ENCODE measurements around the gene GRWD1. TPM values are rescaled to one million over a fixed set of nuclear protein-coding genes. Genes with fewer than 3 reads are reported as not detected.

Gene GRWD1
- total RNA-seq, 4 donors from 2014 or later, result 33.0 to 43.9 (median 34.6) TPM

DNA sequence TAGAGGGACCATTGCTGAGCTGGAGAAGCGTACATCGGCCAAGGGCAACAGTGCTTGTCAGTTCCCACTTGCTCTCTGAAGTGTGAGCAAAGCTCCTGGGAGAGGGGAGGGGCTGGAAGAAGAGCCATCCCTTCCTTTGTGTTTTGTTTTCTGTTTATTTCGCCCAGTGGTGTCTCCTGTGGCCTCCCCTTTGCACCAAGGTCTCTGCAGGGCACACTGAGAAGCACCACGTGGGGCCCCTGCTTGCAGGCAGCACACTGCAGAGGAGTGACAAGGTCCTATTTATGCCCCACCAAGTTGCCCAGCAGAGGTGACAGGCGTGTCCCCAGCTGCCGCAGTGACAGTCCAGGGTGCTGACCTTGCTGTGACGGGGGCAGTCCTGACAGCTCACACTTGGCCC is 28.4 kb upstream of the GRWD1 start:
- no peaks in the 10 kb centered on the region for H3K36me3 ChIP-seq
- peaks cover 0 to 43% (median 2%) of the 10 kb centered on the region in 4 donors for H3K27me3 ChIP-seq
- no peaks in the 10 kb centered on the region for H3K9me3 ChIP-seq
- no peak overlapping the region for H3K27ac ChIP-seq
- no peak for DNase-seq
- H3K4me3 ChIP-seq, result no peak overlapping the region
- WGBS, 2 donors, result 71 to 77% methylated on average over 5 of the region's 7 CpGs
- intact Hi-C loops (cut with DNase I), result no loop called here
- H3K4me1 ChIP-seq, result peaks cover 14 to 34% (median 17%) of the 10 kb centered on the region in 3 donors
- TF ChIP-seq POLR2A (IDR thresholded peaks at IDR 0.05), result no peak
- TF ChIP-seq, protein P1, sequence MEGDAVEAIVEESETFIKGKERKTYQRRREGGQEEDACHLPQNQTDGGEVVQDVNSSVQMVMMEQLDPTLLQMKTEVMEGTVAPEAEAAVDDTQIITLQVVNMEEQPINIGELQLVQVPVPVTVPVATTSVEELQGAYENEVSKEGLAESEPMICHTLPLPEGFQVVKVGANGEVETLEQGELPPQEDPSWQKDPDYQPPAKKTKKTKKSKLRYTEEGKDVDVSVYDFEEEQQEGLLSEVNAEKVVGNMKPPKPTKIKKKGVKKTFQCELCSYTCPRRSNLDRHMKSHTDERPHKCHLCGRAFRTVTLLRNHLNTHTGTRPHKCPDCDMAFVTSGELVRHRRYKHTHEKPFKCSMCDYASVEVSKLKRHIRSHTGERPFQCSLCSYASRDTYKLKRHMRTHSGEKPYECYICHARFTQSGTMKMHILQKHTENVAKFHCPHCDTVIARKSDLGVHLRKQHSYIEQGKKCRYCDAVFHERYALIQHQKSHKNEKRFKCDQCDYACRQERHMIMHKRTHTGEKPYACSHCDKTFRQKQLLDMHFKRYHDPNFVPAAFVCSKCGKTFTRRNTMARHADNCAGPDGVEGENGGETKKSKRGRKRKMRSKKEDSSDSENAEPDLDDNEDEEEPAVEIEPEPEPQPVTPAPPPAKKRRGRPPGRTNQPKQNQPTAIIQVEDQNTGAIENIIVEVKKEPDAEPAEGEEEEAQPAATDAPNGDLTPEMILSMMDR (IDR thresholded peaks at IDR 0.05), result no peak

DNA sequence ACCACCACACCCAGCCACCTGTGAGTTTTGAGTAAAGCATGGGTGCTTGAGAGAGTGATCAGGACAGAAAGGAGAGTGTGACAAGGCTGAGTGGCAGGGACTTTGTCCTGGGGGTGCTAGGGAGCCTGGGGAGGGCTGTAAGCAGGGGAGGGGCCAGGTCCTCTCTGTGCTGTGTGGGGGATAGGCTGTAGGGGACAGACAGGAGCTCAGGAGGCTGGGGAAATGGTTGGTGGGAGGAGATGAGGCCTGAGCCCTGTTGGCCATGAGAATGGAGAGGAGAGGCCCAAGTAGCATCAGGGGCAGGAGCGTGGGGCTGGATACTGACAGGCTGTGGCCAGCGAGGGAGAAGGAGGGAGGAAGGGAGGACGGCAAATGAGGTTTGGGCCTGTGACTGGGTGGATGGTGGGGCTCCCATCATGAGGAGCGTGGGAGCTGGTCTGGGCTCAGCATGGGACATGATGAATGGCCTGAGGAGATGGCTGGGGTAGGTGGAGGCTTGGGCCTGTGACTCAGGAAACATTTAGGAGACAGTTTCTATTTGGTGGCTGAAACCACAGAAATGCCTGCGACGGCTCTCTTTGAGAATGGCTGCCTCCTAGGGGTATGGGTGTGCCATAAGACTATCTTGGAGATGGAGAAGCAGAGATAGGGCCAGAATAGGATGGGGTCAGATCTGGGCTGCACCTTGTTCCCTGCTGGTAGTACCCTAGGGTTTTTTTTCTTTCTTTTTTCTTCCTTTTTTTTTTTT is 27.3 kb upstream of the GRWD1 start:
- intact Hi-C loops (cut with DNase I), result no loop called here
- DNase-seq, result no peak
- no peak for TF ChIP-seq POLR2A (IDR thresholded peaks at IDR 0.05)
- TF ChIP-seq, protein P1 (IDR thresholded peaks at IDR 0.05), result no peak
- no peaks in the 10 kb centered on the region for H3K9me3 ChIP-seq
- no peaks in the 10 kb centered on the region for H3K36me3 ChIP-seq
- H3K4me3 ChIP-seq, result no peak overlapping the region
- H3K27me3 ChIP-seq, result peaks cover 0 to 43% (median 2%) of the 10 kb centered on the region in 4 donors
- H3K27ac ChIP-seq, result no peak overlapping the region
- H3K4me1 ChIP-seq, result peaks cover 14 to 34% (median 17%) of the 10 kb centered on the region in 3 donors
- WGBS, 2 donors, result 69 to 73% methylated on average over 6 of the region's 6 CpGs

DNA sequence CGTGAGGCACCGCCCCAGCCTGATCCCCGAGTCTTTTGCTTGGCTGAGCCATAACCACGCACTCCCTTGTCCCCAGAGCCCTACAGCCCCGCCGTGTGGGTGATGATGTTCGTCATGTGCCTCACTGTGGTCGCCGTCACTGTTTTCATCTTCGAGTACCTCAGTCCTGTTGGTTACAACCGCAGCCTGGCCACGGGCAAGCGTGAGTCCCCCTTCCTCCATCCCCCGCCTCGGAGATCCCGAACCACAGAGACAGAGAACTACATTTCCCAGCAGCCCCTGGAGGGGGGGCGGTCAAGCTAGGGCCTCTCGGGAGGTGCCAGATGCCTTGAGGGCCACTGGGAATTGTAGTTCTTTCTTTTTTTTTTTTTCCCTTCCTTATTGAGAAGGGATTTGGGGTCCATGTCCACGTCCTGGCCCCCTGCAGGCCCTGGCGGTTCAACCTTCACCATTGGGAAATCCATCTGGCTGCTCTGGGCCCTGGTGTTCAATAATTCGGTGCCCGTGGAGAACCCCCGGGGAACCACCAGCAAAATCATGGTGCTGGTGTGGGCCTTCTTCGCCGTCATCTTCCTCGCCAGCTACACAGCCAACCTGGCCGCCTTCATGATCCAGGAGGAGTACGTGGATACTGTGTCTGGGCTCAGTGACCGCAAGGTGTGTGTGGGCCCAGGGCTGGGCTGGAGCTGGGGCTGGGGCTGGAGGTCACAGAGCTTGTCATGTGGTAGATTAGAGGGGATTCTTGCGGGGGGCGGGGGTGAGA is 26.4 kb upstream of the GRWD1 start:
- H3K9me3 ChIP-seq, result no peaks in the 10 kb centered on the region
- peaks cover 14 to 29% (median 17%) of the 10 kb centered on the region in 3 donors for H3K4me1 ChIP-seq
- H3K27ac ChIP-seq, result no peak overlapping the region
- WGBS, 2 donors, result 56 to 73% methylated on average over 17 to 20 of the region's 31 CpGs
- TF ChIP-seq POLR2A (IDR thresholded peaks at IDR 0.05), result no peak
- TF ChIP-seq, protein P1 (IDR thresholded peaks at IDR 0.05), result no peak
- DNase-seq, result no peak
- no peaks in the 10 kb centered on the region for H3K36me3 ChIP-seq
- intact Hi-C loops (cut with DNase I), result no loop called here
- peaks cover 0 to 36% (median 2%) of the 10 kb centered on the region in 4 donors for H3K27me3 ChIP-seq
- peak overlapping the region in 1 of 4 donors; percentile 21 for H3K4me3 ChIP-seq

DNA sequence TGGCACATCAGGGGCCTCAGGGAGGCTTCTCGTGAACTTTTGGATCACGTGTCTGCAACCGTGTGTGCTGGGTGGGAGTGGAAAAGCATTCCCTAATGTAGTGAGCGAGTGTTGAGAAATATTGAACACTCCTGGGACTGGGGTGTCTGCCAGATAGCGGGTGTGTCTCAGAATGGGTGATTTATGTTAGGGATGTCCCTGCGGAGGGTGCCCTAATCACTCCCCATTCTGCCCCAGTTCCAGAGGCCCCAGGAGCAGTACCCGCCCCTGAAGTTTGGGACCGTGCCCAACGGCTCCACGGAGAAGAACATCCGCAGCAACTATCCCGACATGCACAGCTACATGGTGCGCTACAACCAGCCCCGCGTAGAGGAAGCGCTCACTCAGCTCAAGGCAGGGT is 24.2 kb upstream of the GRWD1 start:
- H3K27ac ChIP-seq, result no peak overlapping the region
- H3K36me3 ChIP-seq, result no peaks in the 10 kb centered on the region
- H3K4me1 ChIP-seq, result peaks cover 0 to 12% (median 7%) of the 10 kb centered on the region in 3 donors
- TF ChIP-seq, protein P1 (IDR thresholded peaks at IDR 0.05), result no peak
- no peak for TF ChIP-seq POLR2A (IDR thresholded peaks at IDR 0.05)
- DNase-seq, result no peak
- no peak overlapping the region for H3K4me3 ChIP-seq
- intact Hi-C loops (cut with DNase I), result no loop called here
- peaks cover 0 to 14% (median 0%) of the 10 kb centered on the region in 4 donors for H3K27me3 ChIP-seq
- no peaks in the 10 kb centered on the region for H3K9me3 ChIP-seq
- 24 to 67% methylated on average over 4 to 10 of the region's 16 CpGs for WGBS, 2 donors

DNA sequence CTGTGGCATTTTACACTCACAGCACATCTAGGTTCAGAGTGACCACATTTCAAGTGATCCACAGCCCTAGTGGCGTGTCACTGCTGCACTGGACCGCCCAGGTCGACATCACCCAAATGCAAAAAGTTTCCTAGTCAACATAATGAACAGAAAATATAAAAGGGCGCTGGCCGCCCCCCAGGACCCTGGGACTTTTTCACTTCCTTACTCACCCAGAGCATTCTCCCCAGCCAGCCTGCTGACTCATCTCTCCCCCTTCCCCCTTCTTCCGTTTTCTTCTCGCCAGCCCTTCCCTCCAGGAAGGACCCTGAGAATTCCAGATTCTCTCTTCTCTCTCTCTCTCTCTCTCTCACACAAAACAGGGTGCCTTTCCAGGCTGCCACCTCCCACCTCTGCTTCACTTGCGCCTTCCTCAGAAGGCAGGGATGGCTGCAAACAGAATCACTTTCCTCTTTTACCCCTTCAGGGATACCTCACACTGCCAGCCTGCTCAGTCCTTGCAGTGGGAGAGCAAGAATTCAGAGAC is 21.0 kb upstream of the GRWD1 start:
- TF ChIP-seq, protein P1 (IDR thresholded peaks at IDR 0.05), result no peak
- TF ChIP-seq POLR2A (IDR thresholded peaks at IDR 0.05), result no peak
- Histone ChIP-seq H3K27me3 (no peaks in the 10 kb centered on the region), H3K27ac (no peak overlapping the region), H3K4me1 (peaks cover 0 to 12% (median 7%) of the 10 kb centered on the region in 3 donors), H3K4me3 (no peak overlapping the region), H3K36me3 (no peaks in the 10 kb centered on the region), H3K9me3 (no peaks in the 10 kb centered on the region)
- WGBS, 2 donors, result 16 to 37% methylated on average over 8 of the region's 8 CpGs
- intact Hi-C loops (cut with DNase I), result no loop called here
- DNase-seq, result no peak
